C4-2B (cell line): ENCODE data around the gene POU2AF1.

ENCODE experiments used
- H3K27ac ChIP-seq: fragments of 450-650 bp; 2 replicates; pipeline ENCODE4 v1.5.1; 2017
- ZFX ChIP-seq: fragments of 450-650 bp; IDR thresholded peaks from 2 replicates; pipeline ENCODE4 v1.6.1; 2017
- TF ChIP-seq, protein P1 (sequence below): fragments of 450-650 bp; conservative IDR thresholded peaks from 2 replicates; pipeline ENCODE4 v1.5.1; 2017; ENCODE audit warnings: mild to moderate bottlenecking

The POU2AF1 gene

GRCh38 chr11:111378861-111379601 is at the start of gene POU2AF1:
Gene POU2AF1 (minus strand): TSS chr11:111379275. CDS start chr11:111379177, 98 bp downstream.
- H3K27ac ChIP-seq = no peak within 1 kb of the TSS
- TF ChIP-seq, protein P1, sequence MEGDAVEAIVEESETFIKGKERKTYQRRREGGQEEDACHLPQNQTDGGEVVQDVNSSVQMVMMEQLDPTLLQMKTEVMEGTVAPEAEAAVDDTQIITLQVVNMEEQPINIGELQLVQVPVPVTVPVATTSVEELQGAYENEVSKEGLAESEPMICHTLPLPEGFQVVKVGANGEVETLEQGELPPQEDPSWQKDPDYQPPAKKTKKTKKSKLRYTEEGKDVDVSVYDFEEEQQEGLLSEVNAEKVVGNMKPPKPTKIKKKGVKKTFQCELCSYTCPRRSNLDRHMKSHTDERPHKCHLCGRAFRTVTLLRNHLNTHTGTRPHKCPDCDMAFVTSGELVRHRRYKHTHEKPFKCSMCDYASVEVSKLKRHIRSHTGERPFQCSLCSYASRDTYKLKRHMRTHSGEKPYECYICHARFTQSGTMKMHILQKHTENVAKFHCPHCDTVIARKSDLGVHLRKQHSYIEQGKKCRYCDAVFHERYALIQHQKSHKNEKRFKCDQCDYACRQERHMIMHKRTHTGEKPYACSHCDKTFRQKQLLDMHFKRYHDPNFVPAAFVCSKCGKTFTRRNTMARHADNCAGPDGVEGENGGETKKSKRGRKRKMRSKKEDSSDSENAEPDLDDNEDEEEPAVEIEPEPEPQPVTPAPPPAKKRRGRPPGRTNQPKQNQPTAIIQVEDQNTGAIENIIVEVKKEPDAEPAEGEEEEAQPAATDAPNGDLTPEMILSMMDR = no peak

DNA sequence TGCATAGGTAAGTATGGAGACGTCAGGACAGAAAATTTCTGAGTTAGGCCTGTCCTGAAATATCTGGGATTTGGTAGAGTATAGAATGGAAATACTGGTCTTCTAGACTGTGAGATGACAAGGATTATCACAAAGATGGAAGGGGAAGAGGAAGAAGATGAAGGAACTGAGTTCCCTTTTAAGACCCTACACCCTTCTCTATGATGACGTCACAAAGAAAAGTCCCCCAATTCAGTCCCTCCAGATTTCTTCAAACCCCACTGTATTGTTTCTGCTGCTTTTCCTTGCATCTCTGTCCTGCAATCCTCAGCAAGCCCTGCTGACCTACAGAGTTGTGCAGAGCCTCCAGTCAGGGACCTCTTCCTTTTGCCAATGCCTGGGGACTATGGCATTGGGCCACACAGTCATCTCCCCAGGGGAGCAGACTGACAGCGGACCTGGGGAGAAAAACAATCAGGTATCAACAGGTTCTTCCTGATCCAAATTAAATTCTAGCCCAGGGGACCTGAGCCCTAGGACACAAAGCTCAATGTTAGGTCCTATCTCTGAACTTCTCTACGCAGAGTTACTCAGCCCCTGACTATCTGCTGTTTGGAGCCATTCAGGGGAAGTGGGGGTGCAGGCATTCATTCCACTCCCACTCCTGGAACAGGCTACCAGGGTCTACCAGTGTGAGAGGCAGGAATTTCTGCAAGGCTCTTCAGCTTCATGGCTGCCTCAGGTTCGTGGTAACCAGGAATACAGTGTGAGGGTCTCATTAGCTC is 49.2 kb upstream of the POU2AF1 start:
- peak overlapping the region; percentile 14; the same call in 1 of the 2 replicates for H3K27ac ChIP-seq

GRCh38 chr11:111427471-111427912 is 48.4 kb upstream of the POU2AF1 start:
- TF ChIP-seq ZFX = no peak
- TF ChIP-seq, protein P1 = no peak
- H3K27ac ChIP-seq = peak overlapping the region; percentile 14; the same call in 1 of the 2 replicates

More for the DNA sequence above, 49.2 kb upstream of the POU2AF1 start:
- TF ChIP-seq ZFX = no peak
- TF ChIP-seq, protein P1 = no peak

GRCh38 chr11:111426617-111427016 is 47.5 kb upstream of the POU2AF1 start:
- TF ChIP-seq, protein P1 = no peak
- H3K27ac ChIP-seq = no peak overlapping the region

GRCh38 chr11:111423250-111423615 is 44.2 kb upstream of the POU2AF1 start:
- TF ChIP-seq, protein P1 = peak; percentile 61
- no peak for TF ChIP-seq ZFX
- no peak overlapping the region; the same call in 1 of the 2 replicates for H3K27ac ChIP-seq

- TF ChIP-seq ZFX = no peak
- TF ChIP-seq, protein P1 = peak; percentile 93
- H3K27ac ChIP-seq = peak overlapping the region; percentile 19; the same call in 1 of the 2 replicates
These were observed 43.6 kb upstream of the POU2AF1 start for GRCh38 chr11:111422494-111423249.

GRCh38 chr11:111421251-111421650 is 42.2 kb upstream of the POU2AF1 start:
- TF ChIP-seq, protein P1 = no peak
- TF ChIP-seq ZFX = no peak
- H3K27ac ChIP-seq = no peak overlapping the region
